ENCODE measurements around the gene AJAP1.

The AJAP1 gene

GRCh38 chr1:4755301-4755845, 101.0 kb downstream of the AJAP1 start:
- H3K4me3 ChIP-seq (ENCODE audit: low read depth, low read length): no peak overlapping the region
- no peak for TF ChIP-seq CTCF (IDR thresholded peaks at IDR 0.05; ENCODE audit: borderline replicate concordance, insufficient read depth, low read depth, low read length)

DNA sequence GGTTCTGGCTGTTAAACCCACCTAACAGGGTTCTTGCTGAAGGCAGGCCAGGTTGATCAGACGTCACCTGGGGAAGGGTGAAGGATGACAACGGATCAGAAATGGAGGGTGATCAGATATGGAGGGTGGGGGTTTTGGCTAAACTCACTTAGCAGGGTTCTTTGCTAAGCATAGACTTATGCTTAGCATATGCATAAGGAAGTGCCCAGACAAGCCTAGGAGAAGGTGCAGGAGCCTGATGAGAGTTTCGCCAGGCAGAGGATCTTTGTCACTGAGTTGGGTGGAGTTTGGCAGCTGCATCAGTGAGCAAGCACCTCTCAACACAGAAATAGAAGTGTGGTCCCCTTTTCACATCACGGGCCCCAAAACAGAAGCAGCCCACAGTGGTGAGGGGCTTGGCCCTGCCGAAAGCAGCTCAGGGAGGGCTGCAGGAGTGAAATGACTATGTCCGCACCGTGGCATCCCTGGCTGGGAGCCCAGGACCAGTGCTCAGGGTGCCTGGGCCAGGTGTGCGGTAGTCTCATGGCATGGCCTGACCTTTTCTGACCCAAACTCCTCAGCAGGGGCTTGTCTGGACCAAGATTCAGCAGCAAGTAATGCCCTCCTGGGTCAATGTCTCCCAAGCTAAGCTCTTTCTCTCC, 101.6 kb downstream of the AJAP1 start:
- TF ChIP-seq CTCF (IDR thresholded peaks at IDR 0.05; ENCODE audit: borderline replicate concordance, insufficient read depth, low read depth, low read length): no peak
- H3K4me3 ChIP-seq (ENCODE audit: low read depth, low read length): no peak overlapping the region

DNA sequence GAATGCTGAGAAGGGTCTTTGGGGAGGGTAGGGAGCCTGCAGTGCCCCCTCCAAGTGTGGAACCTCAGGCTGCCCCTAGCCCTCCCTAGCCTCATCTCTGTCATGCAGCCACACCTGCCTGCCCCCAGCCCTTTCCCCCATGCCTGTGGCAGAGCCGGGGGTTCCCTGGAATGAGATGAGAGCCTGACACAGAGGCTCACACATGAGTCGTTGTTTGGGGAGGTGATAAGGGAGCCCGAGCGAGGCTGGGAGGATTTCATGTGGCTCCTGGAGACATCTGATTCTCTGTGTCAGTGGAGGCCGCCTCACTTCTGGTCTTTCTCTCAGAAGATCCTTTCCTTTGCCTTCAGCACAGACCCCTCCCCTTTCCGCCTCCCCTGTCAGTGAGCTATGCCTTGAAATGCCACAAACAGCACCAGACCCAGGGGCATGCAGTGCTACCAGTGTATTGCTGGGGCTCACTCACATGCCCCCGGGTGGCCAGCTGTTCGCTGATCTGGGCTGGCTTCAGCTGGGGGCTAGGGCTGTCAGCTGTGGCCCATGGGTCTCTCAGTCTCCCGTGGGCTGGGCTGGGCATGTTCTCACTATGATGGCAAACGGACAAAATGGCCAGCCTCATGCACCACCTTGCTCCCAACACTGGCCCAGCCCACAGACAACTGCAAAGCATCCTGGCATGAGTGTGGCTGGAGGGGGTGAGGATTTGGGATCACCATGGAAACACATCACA, 102.6 kb downstream of the AJAP1 start:
- no peak overlapping the region for H3K4me3 ChIP-seq (ENCODE audit: low read depth, low read length)
- no peak for TF ChIP-seq CTCF (IDR thresholded peaks at IDR 0.05; ENCODE audit: borderline replicate concordance, insufficient read depth, low read depth, low read length)

DNA sequence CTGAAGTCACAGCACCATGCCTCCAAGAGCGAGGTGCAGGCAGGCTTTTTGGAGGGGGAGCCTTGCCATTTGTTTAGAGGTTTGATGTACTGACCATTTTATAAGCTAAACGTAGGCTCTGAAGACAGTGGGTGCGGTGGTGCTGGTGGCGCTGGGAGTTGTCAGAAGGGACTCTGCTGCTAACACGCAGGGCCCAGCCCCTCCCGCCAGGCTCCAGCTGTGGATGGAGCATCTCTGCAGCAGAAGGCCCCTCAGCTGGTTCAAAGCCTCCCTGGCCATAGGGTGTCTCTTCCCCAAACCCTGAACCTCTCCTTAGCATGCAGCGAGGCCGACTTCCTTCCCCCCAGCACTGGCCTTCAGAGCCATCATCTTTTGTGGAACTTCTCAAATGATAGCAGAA, 105.3 kb downstream of the AJAP1 start:
- no peak overlapping the region for H3K4me3 ChIP-seq (ENCODE audit: low read depth, low read length)
- TF ChIP-seq CTCF (IDR thresholded peaks at IDR 0.05; ENCODE audit: borderline replicate concordance, insufficient read depth, low read depth, low read length): no peak

DNA sequence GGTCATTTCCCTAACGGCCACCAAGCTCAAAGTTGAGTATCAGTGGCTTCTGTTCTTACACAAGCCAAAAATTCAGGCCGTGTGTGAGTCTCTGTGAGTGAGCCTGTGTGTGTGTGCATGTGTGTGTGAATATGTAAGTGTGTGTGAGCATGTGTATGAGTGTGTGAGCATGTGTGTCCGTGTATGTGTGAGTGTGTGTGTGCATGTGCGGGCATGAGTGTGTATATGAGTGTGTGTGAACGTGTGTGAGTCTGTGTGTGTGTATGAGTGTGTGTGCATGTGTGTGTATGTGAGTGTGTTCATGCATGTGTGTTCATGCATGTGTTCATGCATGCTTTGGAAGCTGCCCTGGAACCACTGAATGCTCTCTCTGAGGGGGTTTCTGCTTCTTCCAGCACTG, 105.7 kb downstream of the AJAP1 start:
- H3K4me3 ChIP-seq (ENCODE audit: low read depth, low read length): no peak overlapping the region
- no peak for TF ChIP-seq CTCF (IDR thresholded peaks at IDR 0.05; ENCODE audit: borderline replicate concordance, insufficient read depth, low read depth, low read length)

GRCh38 chr1:4761324-4761723, 106.9 kb downstream of the AJAP1 start:
- no peak for TF ChIP-seq CTCF (IDR thresholded peaks at IDR 0.05; ENCODE audit: borderline replicate concordance, insufficient read depth, low read depth, low read length)

GRCh38 chr1:4762146-4762545, 107.7 kb downstream of the AJAP1 start:
- TF ChIP-seq CTCF (IDR thresholded peaks at IDR 0.05; ENCODE audit: borderline replicate concordance, insufficient read depth, low read depth, low read length): no peak
- H3K4me3 ChIP-seq (ENCODE audit: low read depth, low read length): no peak overlapping the region

More at GRCh38 chr1:4761324-4761723, 106.9 kb downstream of the AJAP1 start:
- no peak overlapping the region for H3K4me3 ChIP-seq (ENCODE audit: low read depth, low read length)
